Activated CD4-positive, alpha-beta T cell treated with anti-CD3 and anti-CD28 coated beads, Interleukin-2, amount 50 U/mL, for 4 hours (primary cell): ENCODE data around the gene E4F1.
"Not testable (repeated sequence)": the region's sequence is repeated elsewhere in the genome, so short reads cannot be mapped to it uniquely, and the experiment has no call there.

ENCODE experiments used
- DNase-seq, 2 experiments: peaks; one replicate each; pipeline ENCODE4 v3.0.0-alpha.2; 2020

E4F1 gene

GRCh38 chr16:2190002-2190658 lies 33.3 kb upstream of the E4F1 start:
- DNase-seq = no peak

GRCh38 chr16:2190659-2191445 lies 32.5 kb upstream of the E4F1 start:
- DNase-seq = no peak

DNA sequence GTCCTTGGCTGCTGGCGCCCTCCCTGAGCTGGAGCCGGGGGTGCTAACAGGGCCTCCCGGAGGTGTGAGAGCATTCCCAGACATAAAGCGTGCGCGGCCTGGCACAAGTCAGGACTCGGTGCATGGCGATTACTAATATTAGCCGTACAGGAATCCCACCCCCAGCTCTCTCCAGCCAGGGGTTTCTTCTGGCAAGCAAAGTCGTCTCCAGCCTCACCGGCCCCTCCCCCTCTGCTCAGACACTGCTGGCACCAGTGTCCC lies 32.0 kb upstream of the E4F1 start:
- no peak for DNase-seq

GRCh38 chr16:2194166-2194834 lies 29.1 kb upstream of the E4F1 start:
- no peak for DNase-seq

GRCh38 chr16:2194852-2195321 lies 28.5 kb upstream of the E4F1 start:
- DNase-seq = peak; percentile 42 to 46

DNA sequence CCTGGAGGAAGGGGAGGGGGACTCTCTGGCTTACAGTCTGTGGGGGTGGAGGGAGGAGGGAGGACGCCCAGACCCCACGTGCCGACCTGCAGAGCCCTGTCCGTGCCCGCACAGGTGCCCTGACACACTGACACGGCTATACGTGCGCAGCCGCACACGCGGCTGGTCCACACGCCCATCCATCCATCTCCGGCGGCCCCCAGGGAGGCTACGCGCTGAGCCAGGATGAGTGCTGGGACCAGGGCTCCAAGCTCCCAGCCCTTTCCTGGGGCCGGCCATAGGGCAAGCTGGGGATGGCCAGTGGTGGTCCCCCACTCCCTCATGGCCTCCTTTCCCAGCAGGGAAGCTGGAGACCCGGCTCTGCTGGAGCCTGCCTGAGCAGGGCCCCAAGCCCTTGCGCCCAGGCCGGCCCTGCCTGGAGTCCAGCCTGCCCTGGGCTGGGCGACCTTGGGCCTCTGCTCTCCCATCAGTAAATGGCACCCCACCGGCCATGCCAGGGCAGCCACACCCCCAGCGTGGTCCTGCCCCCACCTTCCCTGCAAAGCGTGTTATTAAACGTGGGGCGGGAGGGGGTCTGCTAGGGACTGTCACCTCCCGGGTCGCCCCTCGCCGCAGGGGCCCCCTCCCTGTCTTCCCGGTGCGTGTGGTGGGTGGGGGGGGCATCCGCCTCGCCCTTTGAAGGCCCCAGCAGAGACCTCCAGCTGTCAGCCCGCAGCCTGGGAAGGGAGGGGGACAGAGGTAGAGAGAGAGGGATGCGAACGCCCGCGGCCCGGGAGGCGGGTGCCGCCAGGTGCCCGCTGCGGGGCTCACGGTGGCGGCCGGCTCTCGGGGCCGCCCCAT lies 27.8 kb upstream of the E4F1 start:
- no peak for DNase-seq

GRCh38 chr16:2196162-2196980 lies 27.0 kb upstream of the E4F1 start, which contains the start of gene CASKIN1:
TSS of gene CASKIN1 (minus strand) at chr16:2196605. CDS start at chr16:2196432, 173 bp downstream.
- no peak for DNase-seq

DNA sequence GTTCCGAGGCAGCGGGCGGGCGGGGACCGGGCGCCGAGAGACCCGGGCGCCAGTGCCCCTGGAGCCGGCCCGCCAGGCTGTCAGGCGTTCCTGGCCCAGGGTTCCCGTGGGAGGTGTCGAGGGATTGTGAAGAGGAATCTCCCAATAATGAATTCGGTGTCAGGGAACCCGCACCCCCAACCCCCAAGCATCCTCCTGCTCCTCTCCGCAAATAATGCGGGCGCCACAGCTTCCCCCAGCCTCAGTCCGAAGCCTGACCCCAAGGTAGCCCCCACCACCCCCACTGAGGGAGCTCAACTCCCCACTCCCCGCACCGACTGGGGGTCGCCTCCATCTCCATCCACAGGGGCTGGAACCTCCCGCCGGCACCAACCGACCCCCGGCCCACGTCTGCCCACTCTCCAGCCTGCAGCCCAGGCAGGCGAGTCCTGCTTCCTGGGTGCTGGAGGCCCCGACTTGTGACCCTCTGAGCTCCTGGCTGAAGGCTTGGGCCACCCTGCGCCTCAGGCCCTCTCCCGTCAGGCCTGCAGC lies 26.3 kb upstream of the E4F1 start:
- no peak for DNase-seq

GRCh38 chr16:2197765-2198164 lies 25.6 kb upstream of the E4F1 start:
- no peak for DNase-seq

DNA sequence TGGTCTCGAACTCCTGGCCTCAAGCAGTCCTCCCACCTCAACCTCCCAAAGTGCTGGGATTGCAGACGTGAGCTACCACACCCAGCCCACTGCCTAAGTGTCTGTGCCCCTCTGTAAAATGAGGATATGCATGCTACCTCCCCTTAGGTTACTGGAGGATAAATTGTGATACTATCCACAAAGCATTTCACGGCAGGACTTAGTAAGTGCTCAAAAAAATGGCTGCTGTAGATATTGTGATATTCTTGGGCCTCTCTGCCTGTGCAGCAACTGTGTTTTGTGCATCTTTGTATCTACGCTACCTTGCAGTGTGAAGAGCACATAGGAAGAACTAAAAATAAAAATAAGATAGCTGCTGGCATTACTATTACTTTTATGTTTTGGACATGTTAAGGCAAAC lies 25.1 kb upstream of the E4F1 start:
- no peak for DNase-seq

- DNase-seq = no peak
These were observed 24.3 kb upstream of the E4F1 start for GRCh38 chr16:2199095-2199494.

GRCh38 chr16:2199621-2200139 lies 23.7 kb upstream of the E4F1 start:
- no peak for DNase-seq

GRCh38 chr16:2200313-2200712 lies 23.1 kb upstream of the E4F1 start:
- DNase-seq = no peak

- DNase-seq = not testable (repeated sequence)
These were observed 20.2 kb upstream of the E4F1 start for GRCh38 chr16:2203119-2203688.

DNA sequence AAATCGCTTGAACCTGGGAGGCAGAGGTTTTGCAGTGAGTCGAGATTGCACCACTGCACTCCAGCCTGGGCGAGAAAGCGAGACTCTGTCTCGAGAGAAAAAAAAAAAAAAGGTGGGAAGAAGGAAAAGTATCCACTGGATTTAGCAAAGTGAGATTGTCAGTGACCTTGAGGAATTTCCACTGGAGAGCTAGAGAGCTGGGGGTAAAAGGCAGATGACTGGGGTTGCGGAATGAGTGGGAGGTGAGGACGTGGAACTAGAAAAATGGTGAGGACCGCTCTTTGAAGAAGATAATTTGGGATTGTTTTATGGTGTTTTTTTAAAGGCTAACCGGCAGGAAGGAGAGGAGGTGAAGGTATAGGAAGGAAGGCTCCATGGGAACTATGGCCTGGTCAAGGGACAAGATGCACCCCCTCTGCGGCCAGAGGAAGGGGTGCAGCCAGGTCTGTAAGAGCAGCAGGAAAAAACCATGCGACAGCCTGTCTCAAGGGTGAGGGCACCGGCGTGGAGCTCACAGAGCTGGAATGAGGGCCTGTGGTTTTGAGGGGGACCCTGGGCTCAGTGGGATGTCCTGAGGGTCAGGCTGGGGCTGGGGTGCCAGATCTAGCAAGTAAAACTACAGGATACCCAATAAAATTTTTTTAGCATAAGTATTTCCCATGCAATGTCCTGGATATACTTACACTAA lies 18.8 kb upstream of the E4F1 start:
- no peak for DNase-seq

GRCh38 chr16:2205104-2205966 lies 18.1 kb upstream of the E4F1 start, which contains the start of gene MLST8:
TSS of gene MLST8 (plus strand) at chr16:2205454. CDS start at chr16:2206086, 632 bp downstream.
- DNase-seq = peak; percentile 84 to 88

GRCh38 chr16:2205967-2206313 lies 17.5 kb upstream of the E4F1 start:
- DNase-seq = no peak

DNA sequence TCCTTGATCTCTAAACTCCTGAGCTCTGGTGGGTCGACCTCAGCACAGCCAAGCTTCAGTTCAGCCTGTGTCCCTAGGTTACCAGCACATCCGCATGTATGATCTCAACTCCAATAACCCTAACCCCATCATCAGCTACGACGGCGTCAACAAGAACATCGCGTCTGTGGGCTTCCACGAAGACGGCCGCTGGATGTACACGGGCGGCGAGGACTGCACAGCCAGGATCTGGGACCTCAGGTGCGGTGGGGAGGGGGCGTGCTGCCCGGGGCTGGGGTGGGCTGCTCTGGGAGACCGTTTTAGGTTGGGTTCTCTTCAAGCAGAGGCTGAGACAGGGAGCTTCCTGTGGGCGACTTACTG lies 17.0 kb upstream of the E4F1 start:
- DNase-seq = no peak

DNA sequence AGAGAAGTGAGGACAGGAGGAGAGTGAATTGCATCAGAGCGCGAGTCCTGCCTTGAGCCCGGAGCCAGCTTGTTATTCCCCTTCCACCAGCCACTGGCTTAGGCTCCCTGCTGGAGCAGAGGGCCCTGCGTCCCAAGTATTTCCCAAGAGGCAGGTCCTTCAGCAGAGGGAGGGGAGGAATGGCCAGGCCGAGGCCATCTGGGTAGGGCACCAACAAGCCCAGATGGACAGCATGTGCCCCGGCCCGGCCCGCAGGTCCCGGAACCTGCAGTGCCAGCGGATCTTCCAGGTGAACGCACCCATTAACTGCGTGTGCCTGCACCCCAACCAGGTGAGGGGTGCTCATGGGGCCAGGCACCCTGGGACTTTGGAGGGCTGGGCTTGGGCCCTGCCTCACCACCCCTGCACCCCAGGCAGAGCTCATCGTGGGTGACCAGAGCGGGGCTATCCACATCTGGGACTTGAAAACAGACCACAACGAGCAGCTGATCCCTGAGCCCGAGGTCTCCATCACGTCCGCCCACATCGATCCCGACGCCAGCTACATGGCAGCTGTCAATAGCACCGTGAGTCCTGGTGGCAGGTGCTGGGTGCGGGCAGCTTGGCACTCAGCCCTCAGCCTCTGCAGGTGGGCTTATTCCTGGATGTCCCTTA lies 16.5 kb upstream of the E4F1 start:
- no peak for DNase-seq
